ENCODE results near the gene MRGPRD.

DNA sequence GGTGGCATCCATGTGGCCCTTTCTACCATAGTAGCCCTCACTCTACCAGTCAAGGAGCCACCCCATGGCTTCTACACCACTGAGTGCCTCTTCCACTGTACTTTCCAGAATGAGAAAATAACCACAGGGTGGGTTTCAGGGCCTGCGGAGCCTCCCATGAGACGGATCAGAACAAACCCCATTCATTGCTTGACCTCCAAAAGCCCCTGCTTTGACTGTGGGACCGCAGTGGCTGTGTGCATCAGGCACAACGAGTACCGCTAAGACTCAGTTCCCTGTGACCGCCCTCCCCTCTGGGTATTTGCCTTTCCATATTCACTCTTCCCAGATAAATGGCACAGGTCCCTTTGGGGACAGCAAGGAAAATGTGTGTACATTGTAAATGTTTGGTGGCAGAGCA lies 43.7 kb upstream of the MRGPRD start:
- no peak for TF ChIP-seq CTCF (IDR thresholded peaks at IDR 0.05)
- TF ChIP-seq POLR2A (IDR thresholded peaks at IDR 0.05), result no peak
- no peak for TF ChIP-seq POLR2AphosphoS5 (IDR thresholded peaks at IDR 0.05)

Measured in suprapubic skin (tissue), 4 donors.